Ramos (cell line): ENCODE results near the gene PIPOX.

Experiments used
- in situ Hi-C: fragments of 300-500 bp; cut with MboI; formaldehyde crosslinking; loops from one replicate; pipeline ENCODE4 v1.14.3; 2022; ENCODE audit warnings: low sequenced_read_pairs; ENCODE audit not compliant: unreplicated experiment

The PIPOX gene

DNA sequence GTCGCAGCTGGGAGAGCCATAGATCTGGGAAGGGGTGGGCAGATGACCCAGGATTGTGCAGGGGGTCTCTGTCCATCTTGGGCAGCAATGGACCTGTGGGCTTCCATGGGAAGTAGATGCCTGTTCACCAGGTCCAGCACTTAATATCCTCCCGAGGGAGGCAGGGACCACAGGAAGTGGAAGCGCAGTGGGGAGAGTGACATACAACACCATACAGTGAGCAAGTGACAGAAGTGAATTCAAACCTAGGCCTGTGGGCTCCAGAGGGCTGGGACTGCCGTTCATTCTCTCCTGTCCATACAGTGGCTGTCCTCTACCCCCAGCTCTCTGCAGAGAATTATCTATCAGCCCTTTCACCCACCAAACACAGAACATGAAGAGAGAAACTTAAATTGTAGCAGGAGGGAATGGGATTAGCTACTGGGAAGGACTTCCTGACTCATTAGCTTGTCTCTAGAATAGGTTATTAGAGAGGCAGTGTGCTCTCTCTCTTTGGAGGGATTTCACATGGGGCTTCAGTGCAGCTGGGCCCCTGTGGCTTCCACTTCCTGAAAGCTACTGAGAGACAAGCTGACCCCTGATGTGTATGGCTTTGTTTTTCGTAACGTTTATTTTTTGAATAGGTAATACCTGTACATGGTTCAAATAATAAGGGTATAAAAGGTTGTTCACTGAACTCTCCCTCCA lies 24.0 kb upstream of the PIPOX start:
- in situ Hi-C loops = loop anchor here (5.0 kb wide), 1 partner anchor 52 kb away; no protein-coding TSS in a partner anchor

DNA sequence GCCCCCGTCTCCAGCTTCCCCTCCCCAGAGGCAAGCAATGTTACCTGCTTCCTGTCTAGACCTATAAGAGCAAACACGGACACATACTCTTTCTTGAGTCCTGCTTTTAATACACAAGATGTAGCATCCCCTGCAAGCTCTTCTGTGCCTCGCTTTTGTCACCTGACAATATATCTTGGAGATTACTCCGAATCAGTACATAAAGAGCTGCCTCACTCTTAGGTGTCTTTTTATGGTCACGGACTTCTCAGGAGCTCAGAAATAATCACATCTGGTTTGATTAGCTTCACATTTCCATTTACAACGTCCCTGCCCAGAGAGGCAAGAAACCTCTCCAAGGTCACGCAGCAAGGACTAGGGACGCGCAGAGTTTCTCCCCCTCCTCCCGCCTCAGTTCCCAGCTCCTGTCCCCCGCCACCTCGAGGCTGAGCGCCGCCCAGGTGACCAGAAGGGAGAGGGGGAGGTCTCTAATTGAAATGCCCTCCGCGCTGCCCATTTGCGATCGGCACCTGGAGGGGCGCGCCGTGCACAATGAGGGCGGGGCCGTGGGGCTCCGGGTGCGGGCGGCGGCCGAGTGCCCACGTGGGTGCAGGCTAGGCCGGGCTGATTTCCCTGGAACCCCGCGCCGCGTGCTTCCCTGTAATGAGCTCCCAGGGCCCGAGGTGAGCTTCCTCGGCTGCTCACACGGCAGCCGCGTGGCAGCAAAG lies 23.3 kb upstream of the PIPOX start:
- in situ Hi-C loops = loop anchor here (5.0 kb wide), 1 partner anchor 52 kb away; no protein-coding TSS in a partner anchor

DNA sequence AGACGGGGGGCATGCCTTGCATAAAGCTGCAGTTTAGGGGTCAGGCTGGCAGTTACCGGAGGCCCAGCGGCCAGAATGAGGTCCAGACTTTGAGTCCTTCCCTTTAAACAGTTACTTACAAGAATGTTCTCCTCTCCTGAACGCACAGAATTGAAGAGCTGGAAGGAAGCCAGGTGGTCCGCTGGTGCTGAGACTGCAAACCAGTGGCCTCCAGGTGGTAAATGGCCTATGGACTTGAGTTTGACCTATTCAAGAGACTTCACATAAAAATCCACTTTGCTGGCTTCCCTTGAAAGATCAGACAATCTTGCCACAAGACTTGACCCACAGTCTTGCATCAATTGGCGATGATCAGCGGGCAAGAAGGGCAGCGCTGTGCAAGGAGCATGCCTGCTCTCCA lies 22.4 kb upstream of the PIPOX start:
- in situ Hi-C loops = no loop called here

DNA sequence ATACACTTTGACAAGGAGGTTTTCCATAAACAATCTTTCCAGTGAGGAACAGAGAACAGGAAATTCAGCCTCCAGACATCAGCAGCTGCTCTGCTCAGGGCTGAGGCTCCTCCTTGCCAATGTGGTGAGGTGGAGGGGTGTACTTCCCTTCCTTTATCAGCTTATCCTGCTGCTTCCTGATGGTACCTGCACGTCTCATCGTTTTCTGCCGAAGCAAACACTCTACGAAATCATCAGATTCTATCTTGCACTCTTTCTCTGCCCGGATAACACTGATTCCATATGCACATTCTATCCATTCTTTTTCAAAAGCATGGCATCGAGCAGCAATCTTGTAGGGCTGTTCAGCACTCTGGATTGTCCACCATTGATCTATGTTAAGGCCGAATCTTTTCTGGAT lies 21.7 kb upstream of the PIPOX start:
- in situ Hi-C loops = no loop called here

DNA sequence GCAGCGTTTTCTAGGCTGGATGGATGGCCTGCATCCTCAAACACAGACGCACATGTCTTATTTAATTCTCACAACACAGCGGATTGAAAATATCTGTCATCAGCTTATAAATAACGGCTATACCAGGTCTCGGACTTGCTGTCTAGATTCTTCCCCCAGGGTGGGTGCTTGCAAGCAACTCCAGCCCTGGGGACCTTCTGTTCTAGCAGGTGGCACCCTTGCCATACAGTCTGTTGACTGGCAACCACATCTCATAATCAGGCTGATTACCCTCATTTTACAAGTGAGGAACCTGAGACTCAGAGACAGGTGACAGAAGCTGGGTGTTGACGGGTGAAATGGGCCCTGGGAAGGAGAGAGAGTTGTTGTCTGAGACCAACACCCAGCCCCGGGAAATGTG lies 20.9 kb upstream of the PIPOX start:
- in situ Hi-C loops = no loop called here

DNA sequence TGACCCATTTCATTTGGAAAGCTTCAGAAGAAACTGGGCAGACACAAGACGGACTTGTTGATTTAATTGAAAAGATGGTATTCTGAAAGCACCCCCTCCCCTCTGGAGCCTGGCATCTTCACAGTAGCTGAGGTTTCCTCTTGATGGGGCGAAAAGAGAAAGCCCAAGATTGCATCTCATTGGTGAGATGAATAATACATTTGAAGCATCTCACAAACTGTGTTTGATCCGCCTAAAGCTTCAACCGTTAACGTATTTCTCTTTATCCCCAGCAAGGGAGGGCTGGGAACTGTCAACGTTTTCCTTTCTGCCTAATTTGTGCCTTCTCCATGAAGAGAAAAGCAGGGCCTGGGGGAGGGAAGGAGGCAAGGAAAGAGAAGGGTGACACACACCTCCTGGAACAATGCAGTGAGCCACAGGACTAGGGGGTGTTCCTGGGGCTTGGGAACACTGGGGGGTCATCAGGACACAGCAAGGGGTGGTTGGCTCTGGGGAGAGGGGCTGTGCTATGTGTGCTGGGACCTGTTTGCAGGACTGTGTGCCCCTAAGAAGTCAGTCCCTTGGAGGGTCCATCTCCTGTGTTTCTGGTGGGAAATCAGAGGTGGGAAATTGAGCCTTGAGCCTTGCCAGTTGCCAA lies 18.5 kb upstream of the PIPOX start:
- in situ Hi-C loops = no loop called here

DNA sequence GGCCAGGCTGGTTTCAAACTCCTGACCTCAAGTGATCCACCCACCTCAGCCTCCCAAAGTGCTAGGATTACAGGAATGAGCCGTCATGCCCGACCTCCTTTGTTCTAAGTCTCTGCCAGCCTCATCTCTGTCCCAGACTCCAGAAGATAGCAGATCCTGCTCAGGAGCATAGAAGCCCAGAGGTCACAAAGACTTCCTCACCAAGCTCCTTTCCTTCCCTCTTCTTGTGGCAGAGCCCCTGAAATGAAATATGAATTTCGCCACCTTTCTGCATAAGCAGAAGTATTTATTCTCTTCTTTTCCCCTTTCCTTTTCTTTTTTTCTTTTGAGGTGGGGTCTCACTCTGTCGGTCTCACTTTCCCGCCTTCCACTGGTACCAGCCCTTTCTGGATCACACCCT lies 11.5 kb upstream of the PIPOX start:
- in situ Hi-C loops = no loop called here

DNA sequence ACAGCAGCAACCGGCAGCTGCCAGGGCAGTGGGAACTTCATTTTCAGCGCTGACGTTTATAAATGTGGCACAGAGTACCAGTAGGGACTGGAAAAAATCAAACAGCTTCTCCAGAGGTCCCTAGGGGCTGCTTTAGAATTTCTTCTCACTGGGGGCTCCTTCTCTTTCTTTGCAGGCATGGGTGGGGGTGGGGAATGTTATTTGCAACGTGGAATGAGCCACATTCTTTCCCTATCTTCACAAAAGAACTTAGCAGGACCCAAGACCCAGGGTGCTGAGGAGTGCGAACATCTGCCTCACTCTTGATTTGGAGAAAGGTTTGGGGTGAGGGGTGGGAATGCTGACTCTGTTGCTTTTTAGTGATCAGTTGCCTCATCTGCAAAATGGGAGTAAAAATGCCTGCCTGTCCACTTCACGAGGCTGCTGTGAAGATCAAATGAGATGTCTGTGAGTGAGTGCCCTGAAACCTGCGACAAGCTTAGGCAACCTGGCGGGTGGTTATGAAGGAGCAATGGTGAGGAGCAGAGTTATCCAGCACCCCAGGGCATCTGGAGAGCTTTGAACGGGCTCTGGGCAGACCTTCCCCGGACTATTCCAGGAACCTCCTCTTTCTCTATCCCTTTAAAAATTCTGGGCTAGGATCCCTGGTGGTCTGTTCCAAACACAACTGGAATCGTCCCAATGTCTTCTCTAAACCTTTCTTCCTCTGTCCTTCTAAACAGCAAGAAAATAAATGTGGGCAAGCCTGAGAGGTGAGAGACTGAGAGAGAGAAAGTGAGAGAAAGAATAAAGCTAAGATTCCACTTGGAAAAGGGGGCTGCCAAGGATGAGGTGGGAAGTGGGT lies 10.7 kb upstream of the PIPOX start:
- in situ Hi-C loops = no loop called here

DNA sequence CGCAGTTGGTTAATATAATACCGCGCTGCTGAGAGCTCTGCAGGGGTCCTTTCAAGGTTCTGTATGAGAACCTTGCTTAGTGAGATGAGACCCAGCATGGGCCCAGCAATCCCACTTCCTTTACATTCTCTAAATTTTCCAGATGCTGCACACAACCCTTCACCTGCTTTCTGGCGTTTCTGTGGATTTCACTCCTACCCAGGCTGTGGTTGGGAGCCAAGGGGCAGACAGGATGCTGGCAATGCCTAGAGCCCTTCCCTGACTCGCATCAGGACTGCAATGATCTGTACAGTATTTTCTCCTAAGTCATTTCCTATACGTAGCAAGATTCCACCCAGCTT lies 10.1 kb upstream of the PIPOX start:
- in situ Hi-C loops = no loop called here

DNA sequence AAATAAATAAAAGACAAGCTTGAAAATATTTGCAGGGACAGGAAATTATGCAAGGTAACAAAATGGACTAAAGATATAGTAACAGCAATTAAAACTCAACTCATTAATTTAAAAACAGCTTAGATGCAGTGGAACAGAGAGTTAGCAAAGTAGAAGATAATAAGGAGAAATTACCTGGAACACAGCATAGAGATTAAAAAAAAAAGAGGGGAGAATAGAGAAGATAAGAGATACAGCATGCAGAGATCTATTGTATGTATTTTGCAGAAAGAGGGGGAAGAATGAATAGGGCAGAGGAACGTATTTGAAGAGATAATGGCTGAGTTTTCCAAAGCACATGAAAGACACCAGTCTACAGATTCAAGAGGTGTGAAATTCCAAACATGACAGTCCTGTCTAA lies 8.4 kb upstream of the PIPOX start:
- in situ Hi-C loops = no loop called here

DNA sequence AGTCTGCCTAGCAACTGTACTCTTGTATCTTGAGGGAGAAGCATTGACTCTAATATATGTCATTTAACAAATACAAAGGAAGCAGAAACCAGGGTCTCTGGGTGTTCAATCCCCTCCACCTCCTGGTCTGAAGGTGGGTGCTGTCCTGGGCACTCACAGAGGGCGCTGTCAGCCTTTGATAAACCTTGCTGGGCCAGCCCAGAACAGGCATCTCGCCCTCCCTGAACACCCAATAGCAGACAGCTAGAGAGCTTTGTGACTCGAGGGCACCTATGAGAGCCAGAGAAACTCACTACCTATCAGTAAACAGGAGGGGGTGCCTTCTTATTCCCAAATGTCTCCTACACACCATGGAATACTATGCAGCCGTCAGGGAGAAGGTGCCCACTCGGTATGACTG lies 6.4 kb upstream of the PIPOX start:
- in situ Hi-C loops = no loop called here

DNA sequence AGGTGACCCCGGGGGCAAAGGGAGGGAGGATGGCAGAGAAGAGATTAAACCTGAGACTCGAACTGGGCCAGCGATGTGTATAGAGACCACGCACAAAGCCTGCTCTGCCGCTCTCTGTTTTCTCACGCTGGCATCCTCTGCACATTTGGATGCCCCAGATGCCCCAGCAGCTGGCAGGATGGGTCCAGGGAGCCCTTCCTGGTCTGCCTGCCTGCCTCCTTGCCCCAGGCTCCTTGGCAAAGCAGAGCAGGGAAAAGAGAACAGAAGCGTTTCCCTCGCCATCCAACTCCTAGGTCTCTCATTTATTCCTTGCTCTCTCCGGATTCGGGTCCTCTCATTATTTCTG lies 5.2 kb upstream of the PIPOX start:
- in situ Hi-C loops = no loop called here

DNA sequence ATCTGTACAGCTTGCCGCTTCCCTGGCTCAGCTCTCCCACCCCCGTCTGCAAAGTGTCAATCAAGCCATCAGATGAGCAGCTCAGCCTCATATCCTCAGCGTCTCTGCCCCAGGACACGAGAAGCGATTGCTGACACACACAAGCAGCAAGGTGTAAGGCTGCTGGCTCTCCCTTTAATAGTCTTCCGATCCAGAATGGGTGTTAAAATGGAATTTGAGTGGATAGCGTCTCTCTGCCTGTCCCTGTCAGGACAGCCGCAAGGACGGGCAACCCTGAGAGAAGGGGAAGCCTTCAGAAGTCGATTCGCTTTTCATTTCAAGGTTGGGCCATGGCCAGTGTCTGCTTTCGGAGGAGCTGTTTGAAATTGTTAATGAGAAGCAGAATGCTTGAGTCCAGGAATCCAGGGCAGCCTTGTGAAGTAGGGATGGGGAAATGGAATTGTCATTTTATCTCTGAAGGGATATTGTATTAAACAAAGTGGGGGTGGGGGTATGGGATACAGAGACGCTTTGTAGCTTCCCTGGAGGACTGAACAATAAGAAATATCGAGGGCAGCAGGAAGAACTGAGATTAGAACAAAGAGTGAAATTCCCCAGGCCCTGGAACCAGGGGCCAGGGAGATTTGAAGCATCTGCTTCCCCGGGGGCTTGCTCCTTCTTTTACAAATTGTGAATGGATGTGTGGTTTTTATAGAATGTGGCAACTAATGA lies 4.7 kb upstream of the PIPOX start:
- in situ Hi-C loops = no loop called here

DNA sequence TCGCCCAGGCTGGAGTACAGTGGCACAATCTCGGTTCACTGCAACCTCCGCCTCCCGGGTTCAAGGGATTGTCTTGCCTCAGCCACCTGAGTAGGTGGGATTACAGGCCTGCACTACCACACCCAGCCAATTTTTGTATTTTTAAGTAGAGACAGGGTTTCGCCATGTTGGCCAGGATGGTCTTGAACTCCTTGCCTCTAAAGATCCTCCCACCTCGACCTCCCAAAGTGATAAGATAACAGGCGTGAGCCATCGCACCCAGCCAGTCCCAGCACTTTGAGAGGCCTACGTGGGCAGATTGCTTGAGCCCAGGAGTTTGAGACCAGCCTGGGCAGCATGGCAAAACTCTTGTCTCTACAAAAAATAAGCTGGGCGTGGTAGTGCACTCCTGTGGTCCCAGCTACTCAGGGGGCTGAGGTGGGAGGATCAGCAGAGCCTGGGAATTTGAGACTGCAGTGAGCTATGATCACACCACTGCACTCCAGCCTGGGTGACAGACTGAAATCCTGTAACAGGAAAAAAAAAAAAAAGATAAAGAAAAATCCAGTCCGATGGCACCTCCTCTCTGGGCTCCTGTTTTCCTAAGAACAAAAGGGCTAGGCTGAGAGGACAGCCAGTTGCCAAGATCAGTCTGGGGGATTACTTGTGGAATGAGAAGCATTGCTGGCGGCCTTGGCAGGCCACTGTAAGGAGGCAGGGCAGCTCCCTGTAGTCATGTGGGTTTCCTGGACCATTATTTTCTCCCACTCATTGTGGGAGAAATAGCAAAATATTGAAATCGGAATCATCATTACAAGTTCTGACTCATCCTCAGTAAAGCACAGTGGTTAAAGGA lies 3.0 kb upstream of the PIPOX start:
- in situ Hi-C loops = no loop called here

DNA sequence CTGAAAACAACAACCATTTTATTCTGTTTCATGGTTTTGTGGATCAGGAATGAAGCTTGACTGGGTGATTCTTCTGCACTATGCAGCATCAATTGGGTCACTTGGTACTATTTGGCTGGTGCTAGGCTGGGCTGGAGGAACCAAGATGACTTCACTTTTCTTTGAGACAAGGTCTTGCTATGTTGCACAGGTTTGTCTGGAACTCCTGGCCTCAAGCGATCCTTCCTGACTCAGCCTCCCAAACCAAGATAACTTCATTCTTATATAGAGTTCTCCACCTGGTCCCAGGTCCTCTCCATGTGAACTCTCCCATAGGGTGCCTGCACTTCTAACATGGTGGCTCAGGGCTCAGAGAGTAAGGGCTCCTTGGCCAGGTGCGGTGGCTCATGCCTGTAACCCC lies 1.9 kb upstream of the PIPOX start:
- in situ Hi-C loops = no loop called here

DNA sequence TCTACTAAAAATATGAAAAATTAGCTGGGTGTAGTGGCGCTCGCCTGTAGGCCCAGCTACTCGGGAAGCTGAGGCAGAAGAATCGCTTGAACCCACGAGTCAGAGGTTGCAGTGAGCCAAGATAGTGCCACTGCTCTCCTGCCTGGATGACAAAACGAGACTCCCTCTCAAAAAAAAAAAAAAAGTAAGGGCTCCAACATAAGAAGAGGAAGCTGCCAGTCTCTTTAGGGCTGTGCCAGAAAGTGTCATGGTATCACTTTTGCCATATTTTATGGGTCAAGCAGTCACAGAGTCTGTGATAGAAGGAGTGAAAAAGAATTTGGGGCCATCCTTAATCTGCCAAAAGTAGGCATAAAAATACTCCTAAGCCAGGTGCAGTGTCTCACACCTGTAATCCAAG lies 1.4 kb upstream of the PIPOX start:
- in situ Hi-C loops = no loop called here

DNA sequence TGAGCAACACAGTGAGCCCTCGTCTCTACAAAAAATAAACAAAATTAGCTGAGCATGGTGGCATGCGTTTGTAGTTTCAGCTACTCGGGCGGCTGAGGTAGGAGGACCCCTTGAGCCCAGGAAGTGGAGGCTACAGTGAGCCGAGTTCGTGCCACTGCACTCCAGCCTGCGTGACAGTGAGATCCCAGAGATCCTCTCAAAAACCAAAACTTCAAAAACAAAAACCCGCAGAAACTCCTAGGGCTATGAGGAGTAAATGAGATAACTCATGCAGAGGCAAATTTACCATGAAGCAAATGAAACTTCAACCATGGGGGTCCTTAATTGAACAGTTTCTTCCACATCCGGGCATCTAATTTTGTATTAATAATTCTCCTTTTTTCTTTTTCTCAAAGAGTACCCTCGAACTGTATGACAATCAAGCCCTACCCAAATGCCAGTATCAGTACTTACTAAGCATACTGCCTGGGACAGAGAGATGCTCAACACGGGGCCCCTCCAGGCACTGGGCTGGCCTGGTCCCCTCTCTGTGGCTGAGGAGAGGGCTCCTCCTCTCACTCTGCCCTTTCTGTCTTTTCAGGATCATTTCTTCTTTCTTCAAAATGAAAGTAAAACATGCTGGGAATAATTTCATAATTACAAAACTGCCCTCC lies 789 bp upstream of the PIPOX start:
- in situ Hi-C loops = no loop called here

DNA sequence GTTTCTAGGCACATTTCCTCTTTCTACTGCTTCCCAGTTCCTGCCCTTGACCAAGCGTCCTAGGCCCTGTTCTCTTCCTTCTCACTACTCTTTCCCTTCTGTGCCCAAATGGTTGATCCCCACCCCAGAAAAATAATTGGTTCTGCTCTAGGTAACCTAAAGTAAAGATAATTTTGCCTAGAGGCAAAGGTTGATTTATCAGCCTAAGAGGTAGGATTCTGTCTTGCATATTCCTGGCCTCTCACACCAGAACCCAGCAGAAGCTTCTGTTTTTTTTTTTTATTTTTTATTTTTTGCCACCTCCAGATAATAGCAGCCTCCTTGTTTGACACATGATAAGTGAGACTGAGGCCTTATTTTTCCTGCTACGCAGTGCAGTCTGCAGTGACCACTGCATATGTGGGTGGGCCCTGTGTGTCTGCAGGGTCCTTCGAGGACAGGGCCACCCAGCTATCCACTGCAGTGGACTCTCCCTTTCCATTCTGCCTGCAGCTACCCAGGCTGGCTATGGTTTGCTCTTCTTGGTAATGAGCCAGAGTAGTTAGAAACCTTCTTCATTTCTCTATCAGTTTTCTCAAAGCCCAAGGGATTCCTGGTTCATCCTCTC lies 701 bp downstream of the PIPOX start:
- in situ Hi-C loops = no loop called here

DNA sequence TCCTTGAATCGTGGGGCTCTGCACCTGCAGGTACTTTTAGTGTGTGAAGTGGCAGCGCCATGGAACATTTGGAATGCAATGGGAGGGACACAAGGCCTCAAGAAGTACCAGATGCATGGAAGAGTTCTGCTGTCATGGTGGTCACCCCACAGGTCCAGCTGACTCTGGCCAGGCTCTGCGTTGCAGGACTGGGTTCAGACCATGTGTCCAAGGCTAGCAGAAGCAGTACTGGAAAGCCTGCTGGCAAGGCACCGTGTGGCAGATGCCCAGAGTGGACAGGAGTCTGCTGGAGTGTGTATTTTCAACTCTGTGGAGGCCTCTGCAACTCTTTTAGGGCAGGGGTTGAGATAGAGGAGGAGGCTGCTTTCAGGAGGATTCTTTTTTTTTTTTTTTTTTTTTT lies 2.1 kb downstream of the PIPOX start:
- in situ Hi-C loops = no loop called here
